Prostate gland (tissue), 2 donors: Measurements from ENCODE around the gene PPP1R13B.

Source experiments
- POLR2A ChIP-seq: fragments of 450-650 bp; IDR thresholded peaks from one replicate; pipeline ENCODE4 v1.6.1; 2016; ENCODE audit warnings: antibody characterized with exemption, mild to moderate bottlenecking
- TF ChIP-seq, protein P1 (sequence below), 4 experiments: fragments of 200-600 bp in 2 of 4; fragments of 450-650 bp in 2 of 4; sonication (generic) in 2 of 4; IDR thresholded peaks; 1 replicate in 3 of 4; 2 replicates in 1 of 4; pipeline ENCODE4 v1.5.1; 2016 to 2019; ENCODE audit warnings: antibody characterized with exemption in 4 of 4, mild to moderate bottlenecking in 2 of 4, moderate library complexity in 2 of 4

GRCh38 chr14:103755060-103755459 is 92.3 kb downstream of the PPP1R13B start:
- TF ChIP-seq, protein P1, sequence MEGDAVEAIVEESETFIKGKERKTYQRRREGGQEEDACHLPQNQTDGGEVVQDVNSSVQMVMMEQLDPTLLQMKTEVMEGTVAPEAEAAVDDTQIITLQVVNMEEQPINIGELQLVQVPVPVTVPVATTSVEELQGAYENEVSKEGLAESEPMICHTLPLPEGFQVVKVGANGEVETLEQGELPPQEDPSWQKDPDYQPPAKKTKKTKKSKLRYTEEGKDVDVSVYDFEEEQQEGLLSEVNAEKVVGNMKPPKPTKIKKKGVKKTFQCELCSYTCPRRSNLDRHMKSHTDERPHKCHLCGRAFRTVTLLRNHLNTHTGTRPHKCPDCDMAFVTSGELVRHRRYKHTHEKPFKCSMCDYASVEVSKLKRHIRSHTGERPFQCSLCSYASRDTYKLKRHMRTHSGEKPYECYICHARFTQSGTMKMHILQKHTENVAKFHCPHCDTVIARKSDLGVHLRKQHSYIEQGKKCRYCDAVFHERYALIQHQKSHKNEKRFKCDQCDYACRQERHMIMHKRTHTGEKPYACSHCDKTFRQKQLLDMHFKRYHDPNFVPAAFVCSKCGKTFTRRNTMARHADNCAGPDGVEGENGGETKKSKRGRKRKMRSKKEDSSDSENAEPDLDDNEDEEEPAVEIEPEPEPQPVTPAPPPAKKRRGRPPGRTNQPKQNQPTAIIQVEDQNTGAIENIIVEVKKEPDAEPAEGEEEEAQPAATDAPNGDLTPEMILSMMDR (IDR thresholded peaks at IDR 0.05): no peak
- TF ChIP-seq POLR2A: no peak
